ENCODE results near the gene BUD13.

The BUD13 gene

GRCh38 chr11:116701876-116702275, 70.9 kb downstream of the BUD13 start:
- Histone ChIP-seq H3K36me3 (ENCODE audit: control insufficient read depth in 2 of 2, insufficient read depth in 2 of 2, low read length in 2 of 2) (no peaks in the 10 kb centered on the region), H3K4me3 (ENCODE audit: low read length in 2 of 2) (no peak overlapping the region), H3K4me1 (ENCODE audit: control insufficient read depth, insufficient read depth, low read length) (no peaks in the 10 kb centered on the region), H3K27me3 (ENCODE audit: control insufficient read depth in 1 of 2, insufficient read depth in 2 of 2, low read length in 2 of 2) (peaks cover 0 to 2% of the 10 kb centered on the region in 2 donors), H3K27ac (ENCODE audit: low read length) (no peak overlapping the region), H3K9me3 (ENCODE audit: control insufficient read depth in 2 of 2, low read length in 2 of 2) (no peaks in the 10 kb centered on the region), H3K9ac (ENCODE audit: low read length in 2 of 2) (no peak overlapping the region)

GRCh38 chr11:116701297-116701801, 71.4 kb downstream of the BUD13 start:
- peaks cover 0 to 3% of the 10 kb centered on the region in 2 donors for H3K27me3 ChIP-seq (ENCODE audit: control insufficient read depth in 1 of 2, insufficient read depth in 2 of 2, low read length in 2 of 2)
- H3K9ac ChIP-seq (ENCODE audit: low read length in 2 of 2): no peak overlapping the region
- no peak overlapping the region for H3K4me3 ChIP-seq (ENCODE audit: low read length in 2 of 2)
- no peaks in the 10 kb centered on the region for H3K36me3 ChIP-seq (ENCODE audit: control insufficient read depth in 2 of 2, insufficient read depth in 2 of 2, low read length in 2 of 2)
- no peak overlapping the region for H3K27ac ChIP-seq (ENCODE audit: low read length)
- H3K9me3 ChIP-seq (ENCODE audit: control insufficient read depth in 2 of 2, low read length in 2 of 2): no peaks in the 10 kb centered on the region
- H3K4me1 ChIP-seq (ENCODE audit: control insufficient read depth, insufficient read depth, low read length): no peaks in the 10 kb centered on the region

- H3K9ac ChIP-seq (ENCODE audit: low read length in 2 of 2): no peak overlapping the region
- no peak overlapping the region for H3K27ac ChIP-seq (ENCODE audit: low read length)
- no peaks in the 10 kb centered on the region for H3K4me1 ChIP-seq (ENCODE audit: control insufficient read depth, insufficient read depth, low read length)
- no peaks in the 10 kb centered on the region for H3K36me3 ChIP-seq (ENCODE audit: control insufficient read depth in 2 of 2, insufficient read depth in 2 of 2, low read length in 2 of 2)
- peaks cover 0 to 5% of the 10 kb centered on the region in 2 donors for H3K27me3 ChIP-seq (ENCODE audit: control insufficient read depth in 1 of 2, insufficient read depth in 2 of 2, low read length in 2 of 2)
- no peak overlapping the region for H3K4me3 ChIP-seq (ENCODE audit: low read length in 2 of 2)
- no peaks in the 10 kb centered on the region for H3K9me3 ChIP-seq (ENCODE audit: control insufficient read depth in 2 of 2, low read length in 2 of 2)
Observed at GRCh38 chr11:116700586-116701220, 72.1 kb downstream of the BUD13 start.
